ENCODE results near the gene JAM2.

DNA sequence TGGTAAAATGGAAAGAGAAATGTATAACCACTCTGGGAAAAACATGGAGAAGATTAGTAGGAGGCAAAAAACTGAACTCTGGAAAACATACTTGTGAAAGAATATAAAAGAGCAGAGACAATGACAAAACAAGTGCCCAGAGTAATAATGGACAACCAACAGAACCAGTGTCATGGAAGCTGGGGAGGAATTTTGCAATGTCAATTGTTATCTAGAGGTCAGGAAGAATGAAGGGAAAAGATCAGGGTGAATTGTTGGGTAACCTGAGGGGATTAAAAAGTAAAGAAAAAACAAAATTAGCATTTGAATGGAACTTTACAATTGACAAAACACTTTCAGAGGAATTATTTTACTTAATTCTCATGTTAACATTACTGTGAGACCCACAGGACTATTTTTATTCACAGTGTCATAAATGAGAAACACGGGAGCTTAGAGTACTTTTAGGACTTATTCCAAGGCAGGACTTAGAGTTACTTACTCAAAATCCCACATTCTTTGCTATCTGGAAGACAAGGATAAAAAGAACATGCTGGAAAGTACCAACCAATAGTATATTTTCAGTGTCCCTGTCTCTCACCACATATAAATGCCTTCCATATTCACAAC lies 19.5 kb downstream of the JAM2 start:
- TF ChIP-seq, protein P1, sequence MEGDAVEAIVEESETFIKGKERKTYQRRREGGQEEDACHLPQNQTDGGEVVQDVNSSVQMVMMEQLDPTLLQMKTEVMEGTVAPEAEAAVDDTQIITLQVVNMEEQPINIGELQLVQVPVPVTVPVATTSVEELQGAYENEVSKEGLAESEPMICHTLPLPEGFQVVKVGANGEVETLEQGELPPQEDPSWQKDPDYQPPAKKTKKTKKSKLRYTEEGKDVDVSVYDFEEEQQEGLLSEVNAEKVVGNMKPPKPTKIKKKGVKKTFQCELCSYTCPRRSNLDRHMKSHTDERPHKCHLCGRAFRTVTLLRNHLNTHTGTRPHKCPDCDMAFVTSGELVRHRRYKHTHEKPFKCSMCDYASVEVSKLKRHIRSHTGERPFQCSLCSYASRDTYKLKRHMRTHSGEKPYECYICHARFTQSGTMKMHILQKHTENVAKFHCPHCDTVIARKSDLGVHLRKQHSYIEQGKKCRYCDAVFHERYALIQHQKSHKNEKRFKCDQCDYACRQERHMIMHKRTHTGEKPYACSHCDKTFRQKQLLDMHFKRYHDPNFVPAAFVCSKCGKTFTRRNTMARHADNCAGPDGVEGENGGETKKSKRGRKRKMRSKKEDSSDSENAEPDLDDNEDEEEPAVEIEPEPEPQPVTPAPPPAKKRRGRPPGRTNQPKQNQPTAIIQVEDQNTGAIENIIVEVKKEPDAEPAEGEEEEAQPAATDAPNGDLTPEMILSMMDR (IDR thresholded peaks at IDR 0.05), result no peak
- TF ChIP-seq POLR2AphosphoS5 (IDR thresholded peaks at IDR 0.05) (no peak), EP300 (IDR thresholded peaks at IDR 0.05) (no peak)
